ENCODE data around the gene TANC1. TPM values are rescaled to one million over a fixed set of nuclear protein-coding genes. Genes with fewer than 3 reads are reported as not detected.

Gene TANC1
- polyA plus RNA-seq, 1 donor from 2014 or later, result 0.37 TPM

GRCh38 chr2:159077869-159078268 lies 109.4 kb downstream of the TANC1 start:
- Histone ChIP-seq H3K4me3 (ENCODE audit: low read length) (no peak overlapping the region), H3K27ac (ENCODE audit: low read length) (no peak overlapping the region), H3F3A (ENCODE audit: insufficient read depth, low read length, poor library complexity, severe bottlenecking) (no peaks in the 10 kb centered on the region), H3K79me2 (replicated peaks; ENCODE audit: insufficient read depth, low read length) (no peaks in the 10 kb centered on the region), H3K4me2 (ENCODE audit: low read length) (no peak overlapping the region), H2AFZ (ENCODE audit: low read depth, low read length) (no peak overlapping the region), H3K9me2 (ENCODE audit: insufficient read depth, low read length) (no peaks in the 10 kb centered on the region), H3K36me3 (ENCODE audit: insufficient read depth, low read length) (no peaks in the 10 kb centered on the region), H3K9ac (ENCODE audit: low read length) (no peak overlapping the region), H3K9me3 (ENCODE audit: low read length) (no peaks in the 10 kb centered on the region), H3K27me3 (ENCODE audit: insufficient read depth, low read depth, low read length) (no peaks in the 10 kb centered on the region), H4K20me1 (ENCODE audit: insufficient read depth) (no peaks in the 10 kb centered on the region)
- TF ChIP-seq EP300 (conservative IDR thresholded peaks at IDR 0.05; ENCODE audit: poor library complexity, severe bottlenecking), result no peak
- no peak for TF ChIP-seq RAD21 (conservative IDR thresholded peaks at IDR 0.05)
- TF ChIP-seq MXI1 (conservative IDR thresholded peaks at IDR 0.05; ENCODE audit: poor library complexity, severe bottlenecking), result no peak
- TF ChIP-seq POLR2AphosphoS5 (IDR thresholded peaks at IDR 0.05), result no peak
- no peak for TF ChIP-seq REST (IDR thresholded peaks at IDR 0.05; ENCODE audit: borderline replicate concordance)
- TF ChIP-seq TAF1 (IDR thresholded peaks at IDR 0.05; ENCODE audit: low read depth), result no peak
- TF ChIP-seq CTCF (IDR thresholded peaks at IDR 0.05; ENCODE audit: poor library complexity, severe bottlenecking), result no peak
- TF ChIP-seq SMC3 (conservative IDR thresholded peaks at IDR 0.05; ENCODE audit: poor library complexity), result no peak

GRCh38 chr2:159078443-159078842 lies 110.0 kb downstream of the TANC1 start:
- Histone ChIP-seq H3K27me3 (ENCODE audit: insufficient read depth, low read depth, low read length) (no peaks in the 10 kb centered on the region), H3K9me2 (ENCODE audit: insufficient read depth, low read length) (no peaks in the 10 kb centered on the region), H3K36me3 (ENCODE audit: insufficient read depth, low read length) (no peaks in the 10 kb centered on the region), H3K4me2 (ENCODE audit: low read length) (no peak overlapping the region), H4K20me1 (ENCODE audit: insufficient read depth) (no peaks in the 10 kb centered on the region), H3K79me2 (replicated peaks; ENCODE audit: insufficient read depth, low read length) (no peaks in the 10 kb centered on the region), H2AFZ (ENCODE audit: low read depth, low read length) (no peak overlapping the region), H3K9ac (ENCODE audit: low read length) (no peak overlapping the region), H3K9me3 (ENCODE audit: low read length) (no peaks in the 10 kb centered on the region), H3K27ac (ENCODE audit: low read length) (no peak overlapping the region), H3K4me3 (ENCODE audit: low read length) (no peak overlapping the region), H3F3A (ENCODE audit: insufficient read depth, low read length, poor library complexity, severe bottlenecking) (no peaks in the 10 kb centered on the region)
- TF ChIP-seq EP300 (conservative IDR thresholded peaks at IDR 0.05; ENCODE audit: poor library complexity, severe bottlenecking) (no peak), CTCF (IDR thresholded peaks at IDR 0.05; ENCODE audit: poor library complexity, severe bottlenecking) (no peak), SMC3 (conservative IDR thresholded peaks at IDR 0.05; ENCODE audit: poor library complexity) (no peak), EZH2 (IDR thresholded peaks at IDR 0.05; ENCODE audit: borderline replicate concordance, insufficient read depth, low read length, poor library complexity, severe bottlenecking) (no peak), POLR2AphosphoS5 (IDR thresholded peaks at IDR 0.05) (no peak), REST (IDR thresholded peaks at IDR 0.05; ENCODE audit: borderline replicate concordance) (no peak), TAF1 (IDR thresholded peaks at IDR 0.05; ENCODE audit: low read depth) (no peak), MXI1 (conservative IDR thresholded peaks at IDR 0.05; ENCODE audit: poor library complexity, severe bottlenecking) (no peak), RAD21 (conservative IDR thresholded peaks at IDR 0.05) (no peak)

All from neural cell (in vitro differentiated cells).